Peyer's patch (tissue), 4 donors: ENCODE results near the gene ARSG. TPM values are rescaled to one million over a fixed set of nuclear protein-coding genes. Genes with fewer than 3 reads are reported as not detected.
A peak's percentile ranks its signal among the peaks of the same experiment; 100 is the strongest.

Experiments used
- DNase-seq, 3 donors: peaks; one replicate each; pipeline ENCODE4 v3.0.0-alpha.2; 2017 to 2019
- H3K27ac ChIP-seq, 4 donors: fragments of 200-600 bp; sonication (generic); one replicate each; pipeline ENCODE4 v1.5.1; 2016 to 2019
- H3K27me3 ChIP-seq, 2 donors: fragments of 200-600 bp; sonication (generic); one replicate each; pipeline ENCODE4 v1.5.1; 2019
- H3K36me3 ChIP-seq, 3 donors: fragments of 200-600 bp; sonication (generic); one replicate each; pipeline ENCODE4 v1.5.1; 2016 to 2019
- H3K4me1 ChIP-seq, 4 donors: fragments of 200-600 bp; sonication (generic); one replicate each; pipeline ENCODE4 v1.5.1; 2016 to 2019
- H3K4me3 ChIP-seq, 4 donors: fragments of 200-600 bp; sonication (generic); 1 replicate in 3 of 4; 2 replicates in 1 of 4; pipeline ENCODE4 v1.5.1; 2016 to 2019; ENCODE audit warnings: mild to moderate bottlenecking in 1 of 4
- H3K9me3 ChIP-seq, 4 donors: fragments of 200-600 bp; sonication (generic); one replicate each; pipeline ENCODE4 v1.5.1; 2016 to 2019; ENCODE audit warnings: mild to moderate bottlenecking in 1 of 4
- POLR2A ChIP-seq, 2 donors: fragments of 450-650 bp; IDR thresholded peaks; one replicate each; pipeline ENCODE4 v1.5.1; 2017; ENCODE audit warnings: antibody characterized with exemption in 2 of 2, mild to moderate bottlenecking in 2 of 2, moderate library complexity in 2 of 2
- total RNA-seq, 4 donors: library from RNA; depleted of rRNA; stranded (reverse); fragments of >200 nt; gene quantifications; one replicate each; pipeline ENCODE4 v1.1.0, GENCODE V29; 2016
- TF ChIP-seq, protein P1 (sequence below), 6 experiments: fragments of 450-650 bp in 4 of 6; fragments of 200-600 bp in 2 of 6; sonication (generic) in 1 of 6; IDR thresholded peaks; one replicate each; pipeline ENCODE4 v1.5.1; 2017 to 2019; ENCODE audit warnings: antibody characterized with exemption in 6 of 6, mild to moderate bottlenecking in 3 of 6, moderate library complexity in 1 of 6

The ARSG gene
- total RNA-seq, 4 donors from 2014 or later: 0.70 to 29.7 (median 2.0) TPM

DNA sequence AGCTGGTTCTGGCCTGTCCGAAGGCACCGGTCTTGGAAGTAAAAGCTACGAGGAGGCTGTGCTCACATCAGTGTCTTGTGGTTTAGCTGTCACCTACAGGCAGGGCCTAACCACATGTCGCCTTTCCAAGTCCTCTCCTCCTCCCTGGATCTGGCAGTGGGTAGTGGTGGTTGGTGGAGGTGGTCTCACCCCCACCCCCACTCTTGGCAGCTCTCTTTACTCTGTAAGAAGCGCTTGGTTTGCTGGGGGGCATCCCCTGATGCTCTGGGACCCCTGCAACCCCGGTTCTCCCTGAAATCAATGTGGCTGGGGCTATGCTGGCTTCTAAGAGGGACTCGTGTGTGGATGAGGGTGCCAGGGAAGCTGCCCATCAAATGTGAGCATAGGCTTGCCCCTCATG is 97.7 kb downstream of the ARSG start:
- Histone ChIP-seq H3K4me1 (no peaks in the 10 kb centered on the region), H3K36me3 (no peaks in the 10 kb centered on the region), H3K4me3 (no peak overlapping the region), H3K9me3 (no peaks in the 10 kb centered on the region), H3K27me3 (no peaks in the 10 kb centered on the region), H3K27ac (no peak overlapping the region)
- no peak for DNase-seq
- TF ChIP-seq, protein P1, sequence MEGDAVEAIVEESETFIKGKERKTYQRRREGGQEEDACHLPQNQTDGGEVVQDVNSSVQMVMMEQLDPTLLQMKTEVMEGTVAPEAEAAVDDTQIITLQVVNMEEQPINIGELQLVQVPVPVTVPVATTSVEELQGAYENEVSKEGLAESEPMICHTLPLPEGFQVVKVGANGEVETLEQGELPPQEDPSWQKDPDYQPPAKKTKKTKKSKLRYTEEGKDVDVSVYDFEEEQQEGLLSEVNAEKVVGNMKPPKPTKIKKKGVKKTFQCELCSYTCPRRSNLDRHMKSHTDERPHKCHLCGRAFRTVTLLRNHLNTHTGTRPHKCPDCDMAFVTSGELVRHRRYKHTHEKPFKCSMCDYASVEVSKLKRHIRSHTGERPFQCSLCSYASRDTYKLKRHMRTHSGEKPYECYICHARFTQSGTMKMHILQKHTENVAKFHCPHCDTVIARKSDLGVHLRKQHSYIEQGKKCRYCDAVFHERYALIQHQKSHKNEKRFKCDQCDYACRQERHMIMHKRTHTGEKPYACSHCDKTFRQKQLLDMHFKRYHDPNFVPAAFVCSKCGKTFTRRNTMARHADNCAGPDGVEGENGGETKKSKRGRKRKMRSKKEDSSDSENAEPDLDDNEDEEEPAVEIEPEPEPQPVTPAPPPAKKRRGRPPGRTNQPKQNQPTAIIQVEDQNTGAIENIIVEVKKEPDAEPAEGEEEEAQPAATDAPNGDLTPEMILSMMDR (IDR thresholded peaks at IDR 0.05): no peak
- no peak for TF ChIP-seq POLR2A (IDR thresholded peaks at IDR 0.05)

DNA sequence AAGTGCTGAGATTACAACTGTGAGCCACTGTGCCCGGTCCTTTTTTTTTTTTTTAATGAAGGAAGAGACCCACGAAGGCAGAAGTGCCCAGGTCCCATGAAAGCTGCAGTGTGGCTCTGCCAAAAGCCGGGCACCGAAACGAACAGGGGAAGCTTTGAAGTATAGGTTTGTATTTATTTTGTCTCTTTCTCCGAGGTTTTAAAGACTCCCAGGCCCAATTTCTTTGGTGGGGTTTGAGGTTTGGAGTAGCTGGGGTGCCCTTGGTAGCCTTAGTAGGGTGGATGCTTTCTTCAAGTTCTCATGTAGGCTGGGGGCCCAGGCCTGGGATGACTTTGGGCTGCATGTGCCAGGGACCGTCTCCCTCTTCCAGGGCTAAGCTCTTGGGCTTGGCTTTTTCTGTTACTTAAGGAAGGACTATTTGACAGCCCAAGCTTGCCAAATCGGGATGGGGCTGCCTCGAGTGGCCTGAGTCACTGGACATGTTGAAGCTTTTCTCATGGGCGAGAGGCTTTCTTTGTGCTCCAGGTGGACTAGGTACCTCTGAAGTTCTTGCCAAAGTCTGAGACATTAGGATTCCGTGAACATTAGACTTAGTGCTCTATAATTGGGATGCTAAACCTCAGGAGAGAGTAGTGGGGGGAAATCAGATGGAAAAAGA is 99.7 kb downstream of the ARSG start:
- Histone ChIP-seq H3K36me3 (no peaks in the 10 kb centered on the region), H3K4me3 (no peak overlapping the region), H3K27me3 (no peaks in the 10 kb centered on the region), H3K9me3 (peaks cover 0 to 5% (median 2%) of the 10 kb centered on the region in 4 donors), H3K27ac (peak overlapping the region in 1 of 4 donors; percentile 14), H3K4me1 (no peaks in the 10 kb centered on the region)
- DNase-seq: no peak
- no peak for TF ChIP-seq POLR2A (IDR thresholded peaks at IDR 0.05)
- TF ChIP-seq, protein P1 (IDR thresholded peaks at IDR 0.05): no peak

DNA sequence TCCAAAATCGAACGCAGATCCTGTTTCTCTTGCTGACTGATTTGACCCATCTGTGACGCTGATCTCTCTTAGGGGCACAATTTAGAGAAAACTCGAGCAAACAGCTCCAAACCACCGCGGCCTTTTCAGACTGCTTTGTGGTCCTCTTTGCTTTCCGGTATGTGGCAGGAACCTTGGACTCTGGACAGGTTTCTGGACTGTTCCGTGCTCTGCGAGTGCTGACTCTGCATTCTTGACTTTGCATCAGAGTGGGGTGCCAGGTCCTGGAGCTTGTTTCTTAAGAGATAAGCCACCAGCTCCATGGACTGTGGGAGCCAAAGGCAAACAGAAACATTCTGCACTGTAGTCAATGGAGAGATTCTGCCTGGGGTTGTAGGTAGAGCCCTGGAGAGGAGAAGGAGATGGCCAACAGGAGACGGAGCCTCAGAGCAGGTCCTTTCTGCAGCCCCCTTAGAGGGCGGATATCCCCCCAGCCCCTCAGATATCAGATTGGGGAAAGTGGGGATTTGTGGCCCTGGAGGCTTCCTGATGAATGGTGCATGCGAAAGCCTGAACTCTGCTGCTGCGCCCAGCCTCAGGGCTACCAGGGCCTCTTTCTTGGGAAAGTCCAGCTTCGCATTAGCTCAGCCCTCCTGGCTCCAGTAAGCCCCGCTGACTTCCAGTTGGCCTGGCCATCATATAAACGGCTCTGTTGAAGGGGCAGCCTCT is 100.4 kb downstream of the ARSG start:
- Histone ChIP-seq H3K27me3 (no peaks in the 10 kb centered on the region), H3K36me3 (no peaks in the 10 kb centered on the region), H3K4me3 (no peak overlapping the region), H3K27ac (peak overlapping the region in 1 of 4 donors; percentile 14), H3K9me3 (peaks cover 0 to 5% (median 2%) of the 10 kb centered on the region in 4 donors), H3K4me1 (no peaks in the 10 kb centered on the region)
- no peak for DNase-seq
- TF ChIP-seq, protein P1 (IDR thresholded peaks at IDR 0.05): no peak
- TF ChIP-seq POLR2A (IDR thresholded peaks at IDR 0.05): no peak

DNA sequence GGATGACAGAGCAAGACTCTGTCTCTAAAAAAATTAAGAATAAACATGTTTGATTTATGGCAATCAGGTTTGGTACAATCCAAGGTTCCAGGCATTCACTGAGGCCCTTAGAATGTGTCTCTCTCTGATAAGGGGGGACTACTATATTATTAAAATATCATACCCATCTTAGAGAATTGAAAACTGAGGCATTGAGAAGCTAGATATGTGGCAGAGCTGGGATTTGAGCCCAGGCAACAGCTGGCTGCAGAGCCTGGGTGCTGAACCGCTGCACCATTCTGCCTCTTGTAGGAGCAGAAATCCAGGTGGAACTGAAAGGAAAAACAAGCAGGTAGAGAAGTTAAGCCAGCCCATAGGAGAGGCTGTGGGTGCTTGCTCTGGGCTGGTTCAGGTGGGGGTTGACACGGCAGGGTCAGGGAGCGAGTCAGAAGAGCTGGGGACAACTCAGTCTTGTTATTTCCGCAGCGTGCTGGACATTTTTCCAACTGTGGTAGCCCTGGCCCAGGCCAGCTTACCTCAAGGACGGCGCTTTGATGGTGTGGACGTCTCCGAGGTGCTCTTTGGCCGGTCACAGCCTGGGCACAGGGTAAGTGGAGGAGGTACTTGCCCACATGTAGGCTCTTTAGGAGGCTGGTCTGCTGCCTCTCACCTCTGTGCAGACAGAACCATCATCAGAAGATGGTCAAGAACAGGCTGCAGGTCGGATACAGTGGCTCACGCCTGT is 103.5 kb downstream of the ARSG start:
- H3K27ac ChIP-seq: no peak overlapping the region
- peaks cover 0 to 5% (median 2%) of the 10 kb centered on the region in 4 donors for H3K9me3 ChIP-seq
- peaks cover 0 to 3% (median 0%) of the 10 kb centered on the region in 4 donors for H3K4me1 ChIP-seq
- H3K4me3 ChIP-seq: no peak overlapping the region
- no peak for DNase-seq
- no peaks in the 10 kb centered on the region for H3K27me3 ChIP-seq
- TF ChIP-seq, protein P1 (IDR thresholded peaks at IDR 0.05): no peak
- TF ChIP-seq POLR2A (IDR thresholded peaks at IDR 0.05): no peak
- no peaks in the 10 kb centered on the region for H3K36me3 ChIP-seq

DNA sequence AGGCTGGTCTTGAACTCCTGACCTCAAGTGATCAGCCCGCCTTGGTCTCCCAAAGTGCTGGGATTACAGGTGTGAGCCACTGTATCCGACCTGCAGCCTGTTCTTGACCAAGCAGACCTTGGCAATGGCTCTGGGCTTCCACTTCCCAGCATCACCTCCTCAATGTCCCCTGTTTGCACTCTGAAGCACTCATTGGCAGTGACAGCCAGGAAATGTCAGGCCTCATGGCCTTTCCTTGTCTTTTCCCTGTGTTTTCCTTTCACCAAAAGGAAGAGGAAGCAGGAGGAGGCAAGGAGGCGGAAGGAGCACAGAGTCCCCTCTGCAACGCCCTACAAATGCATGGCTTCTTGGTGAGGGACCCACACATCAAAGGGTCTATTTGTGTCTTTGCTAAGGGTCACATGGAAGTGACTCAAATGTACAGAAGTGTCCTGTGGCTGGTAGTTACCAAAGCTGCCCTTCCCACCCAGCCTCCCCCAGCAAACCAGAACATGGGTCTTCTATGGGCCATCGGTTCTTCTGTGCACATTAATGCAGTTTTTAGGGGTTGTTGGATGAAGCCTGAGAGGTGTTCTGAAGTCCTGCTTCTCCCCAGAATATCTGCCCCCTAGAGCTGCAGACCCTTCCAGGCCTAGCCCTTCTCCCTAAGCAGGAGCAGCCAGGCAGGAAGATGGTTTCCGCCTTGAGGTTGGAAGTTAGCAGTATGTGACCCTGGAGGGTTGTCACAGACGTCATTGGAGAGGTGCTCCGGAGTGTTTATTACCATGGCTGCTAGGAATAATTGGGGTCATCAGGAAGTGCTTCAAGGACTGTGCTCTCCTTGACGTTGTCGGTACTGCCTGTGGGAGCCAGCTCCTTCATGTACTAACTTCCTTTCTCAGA is 105.2 kb downstream of the ARSG start:
- TF ChIP-seq POLR2A (IDR thresholded peaks at IDR 0.05): no peak
- TF ChIP-seq, protein P1 (IDR thresholded peaks at IDR 0.05): no peak
- Histone ChIP-seq H3K4me3 (no peak overlapping the region), H3K27me3 (no peaks in the 10 kb centered on the region), H3K4me1 (peaks cover 0 to 3% (median 0%) of the 10 kb centered on the region in 4 donors), H3K27ac (no peak overlapping the region), H3K36me3 (no peaks in the 10 kb centered on the region), H3K9me3 (peaks cover 0 to 5% (median 2%) of the 10 kb centered on the region in 4 donors)
- DNase-seq: no peak
